Dedifferentiated amniotic fluid mesenchymal stem cell (primary cell): Measurements from ENCODE around the gene MEN1.

Experiments used
- DNase-seq: peaks from one replicate; pipeline ENCODE4 v3.0.0-alpha.2; 2016; ENCODE audit errors: extremely low spot score

MEN1 gene

DNA sequence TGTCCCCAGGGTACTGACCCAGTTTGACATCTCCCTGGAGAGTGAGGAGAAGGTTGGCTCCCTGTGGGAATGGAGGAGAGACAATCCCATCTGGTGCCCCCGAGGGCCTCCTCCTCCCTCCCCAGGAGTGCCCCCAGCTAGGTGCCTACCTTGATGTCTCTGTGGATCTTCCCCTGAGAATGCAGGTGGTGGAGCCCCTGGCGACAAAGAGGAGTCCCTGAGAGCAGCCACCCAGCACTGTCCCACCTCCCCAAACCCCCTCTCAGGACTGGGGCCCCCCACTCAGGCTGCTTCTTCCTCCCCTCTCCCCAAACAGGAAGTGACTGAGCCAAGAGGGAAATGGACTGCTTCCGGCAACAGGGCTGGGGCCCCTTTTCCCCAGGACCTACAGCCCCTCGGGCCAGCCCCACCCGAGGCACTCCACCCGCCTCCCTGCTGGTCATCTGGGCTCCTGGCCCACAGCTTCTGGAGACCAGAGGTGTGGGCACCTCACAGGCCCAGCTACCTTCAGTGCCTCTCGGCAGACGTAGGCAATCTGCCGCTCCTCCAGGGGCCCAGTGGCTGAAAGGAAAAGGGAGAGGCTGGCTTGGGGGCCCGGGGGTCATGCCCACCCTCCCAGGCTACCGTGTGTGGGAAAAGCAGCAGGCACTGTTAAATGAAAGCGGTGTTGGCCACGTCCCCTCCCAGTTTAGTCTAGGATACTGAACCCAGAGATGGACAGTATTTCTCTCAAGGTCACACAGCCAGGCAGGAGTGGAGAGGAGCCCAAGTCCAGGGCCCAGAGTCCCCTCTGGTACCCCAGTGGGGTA, 8.6 kb downstream of the MEN1 start:
- no peak for DNase-seq

DNA sequence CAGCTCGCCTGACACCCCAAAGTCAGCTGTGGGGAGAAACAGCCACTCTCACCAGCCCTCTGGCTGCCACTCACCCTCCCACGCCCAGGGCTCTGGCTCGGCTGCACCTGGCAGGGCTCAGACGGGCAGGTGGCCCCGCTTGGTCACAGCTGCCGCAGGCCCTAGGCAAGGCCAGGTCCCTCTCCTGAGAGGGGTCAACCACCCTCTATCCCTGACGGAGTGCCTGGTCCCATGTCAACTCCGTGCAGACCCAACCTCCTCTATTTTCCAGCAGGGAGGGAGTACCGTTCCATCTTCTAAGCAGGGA, 9.2 kb downstream of the MEN1 start:
- DNase-seq = no peak

DNA sequence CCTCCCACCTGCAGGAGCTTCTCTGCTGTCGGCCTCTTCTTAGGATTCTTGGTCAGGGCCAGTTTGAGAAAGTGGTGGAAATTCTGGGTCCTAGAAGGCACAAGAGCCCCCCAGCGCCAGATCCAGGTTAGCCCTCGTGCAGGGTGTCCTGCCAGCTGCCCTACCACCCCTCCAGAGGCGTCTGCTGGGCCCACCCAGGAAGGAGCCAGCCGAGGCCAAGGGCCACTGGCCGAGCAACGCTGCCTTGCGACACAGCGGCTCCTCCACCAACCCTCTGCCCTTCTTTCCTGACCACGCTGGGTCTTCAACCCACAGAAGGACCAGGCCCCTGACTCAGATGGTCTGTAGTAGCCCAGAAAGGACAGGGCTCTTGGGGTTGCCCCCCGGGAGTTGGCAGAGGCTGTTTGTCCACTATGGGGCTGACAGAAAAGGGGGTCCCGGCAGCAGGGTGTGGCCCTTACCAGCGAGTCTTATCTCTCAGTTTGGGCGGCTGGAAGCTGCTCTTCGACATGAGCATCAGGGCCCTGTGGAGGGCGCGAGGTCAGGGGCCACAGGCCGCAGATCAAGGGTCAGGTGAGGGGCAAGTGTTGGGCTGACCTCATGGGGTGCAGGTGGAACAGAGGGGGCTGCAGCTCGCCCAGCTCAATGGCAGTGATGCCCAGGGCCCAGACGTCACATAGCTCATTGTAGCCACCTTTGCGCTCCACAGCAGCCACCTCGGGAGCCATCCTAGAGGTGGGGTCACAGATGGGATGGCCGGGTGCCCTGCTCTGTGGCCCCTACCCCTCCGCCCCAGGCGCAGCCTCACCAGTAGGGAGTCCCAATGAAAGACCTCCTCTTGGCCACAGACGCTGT, 9.8 kb downstream of the MEN1 start:
- DNase-seq = no peak

DNA sequence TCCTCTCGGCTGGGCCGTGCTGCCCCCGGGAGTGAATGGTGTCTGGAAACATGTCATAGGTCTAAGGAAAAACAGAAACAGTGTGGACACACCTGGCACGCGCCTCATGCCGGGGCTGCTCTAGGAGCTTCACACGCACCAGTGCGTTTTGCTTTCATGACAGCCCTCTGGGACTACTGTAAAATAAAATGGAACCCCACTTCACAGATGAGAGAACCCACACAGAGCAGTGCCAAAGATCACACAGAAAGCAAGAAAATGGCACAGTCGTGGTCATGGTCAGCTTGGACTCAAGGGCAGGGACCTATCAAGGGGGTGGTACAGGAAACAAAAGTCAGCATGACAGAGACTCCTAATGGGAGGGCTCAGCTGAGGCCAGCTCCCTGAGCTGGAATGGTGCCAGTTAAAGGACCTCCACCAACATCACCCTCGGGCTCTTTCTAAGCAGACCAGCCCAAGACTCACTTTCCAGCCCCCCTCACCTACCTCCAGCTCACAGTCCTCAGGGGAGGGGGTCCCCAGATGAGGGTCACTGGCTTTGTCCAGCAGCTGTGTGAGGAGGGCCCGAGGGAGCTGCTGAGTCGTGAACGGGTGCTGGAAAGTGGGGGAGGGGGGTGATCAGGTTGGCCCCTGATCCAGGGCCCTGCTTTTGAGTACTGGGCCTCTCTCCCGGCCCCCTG, 10.6 kb downstream of the MEN1 start:
- DNase-seq = no peak

DNA sequence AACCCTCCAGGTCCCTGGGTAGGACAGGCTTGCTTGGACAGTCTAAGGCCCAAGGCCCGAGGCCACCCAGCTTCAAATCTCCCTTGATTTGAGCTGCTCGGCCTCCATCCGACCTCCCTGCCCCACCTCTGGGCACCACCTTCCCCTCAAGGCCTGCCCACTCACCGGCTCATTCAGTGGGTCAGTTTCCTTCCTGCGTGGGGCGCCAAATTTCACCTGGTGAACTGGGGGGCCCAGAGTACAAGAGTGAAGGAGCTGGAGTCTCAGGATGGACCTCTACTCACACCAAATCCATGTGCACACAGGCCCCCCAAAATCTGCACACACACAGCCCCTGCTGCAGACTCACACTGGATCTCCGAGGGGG, 11.1 kb downstream of the MEN1 start:
- no peak for DNase-seq

DNA sequence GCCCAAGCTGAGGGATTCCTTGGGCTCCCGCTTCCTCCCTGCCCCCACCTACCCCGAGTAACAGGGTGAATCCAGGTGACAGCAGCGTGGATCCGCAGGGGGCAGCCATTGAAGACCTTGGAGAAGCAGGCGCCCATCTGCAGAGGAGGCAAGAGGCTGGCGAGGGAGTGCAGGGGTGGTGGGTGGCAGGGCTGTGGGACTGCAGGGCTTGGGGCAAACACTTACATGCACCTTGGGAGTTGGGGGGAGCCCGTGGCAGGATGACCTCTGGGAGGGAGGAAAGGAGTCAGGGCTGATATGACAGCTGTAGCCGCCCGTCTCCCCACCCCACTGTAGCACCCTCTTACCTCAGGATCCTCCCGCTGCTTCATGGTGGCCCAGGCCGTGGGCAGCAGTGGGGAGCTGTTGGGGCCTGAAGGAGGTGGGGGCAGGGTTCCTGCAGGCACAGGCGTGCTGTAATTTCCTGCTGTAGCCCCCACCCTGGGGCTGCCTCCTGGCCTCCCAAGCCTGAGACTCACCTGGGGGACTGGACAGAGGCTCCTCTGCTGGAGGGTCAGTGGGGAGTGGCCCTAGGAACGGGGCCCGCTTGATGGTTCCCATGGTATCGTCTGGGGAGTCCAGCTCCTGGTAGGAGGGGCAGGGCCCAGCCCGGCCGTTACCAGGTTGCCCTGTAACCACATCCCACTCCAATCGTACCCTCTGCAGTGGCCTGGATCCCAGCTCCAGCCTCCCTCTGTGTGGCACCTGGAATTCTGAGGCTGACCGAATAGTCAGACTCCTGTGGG, 13.4 kb downstream of the MEN1 start:
- no peak for DNase-seq

DNA sequence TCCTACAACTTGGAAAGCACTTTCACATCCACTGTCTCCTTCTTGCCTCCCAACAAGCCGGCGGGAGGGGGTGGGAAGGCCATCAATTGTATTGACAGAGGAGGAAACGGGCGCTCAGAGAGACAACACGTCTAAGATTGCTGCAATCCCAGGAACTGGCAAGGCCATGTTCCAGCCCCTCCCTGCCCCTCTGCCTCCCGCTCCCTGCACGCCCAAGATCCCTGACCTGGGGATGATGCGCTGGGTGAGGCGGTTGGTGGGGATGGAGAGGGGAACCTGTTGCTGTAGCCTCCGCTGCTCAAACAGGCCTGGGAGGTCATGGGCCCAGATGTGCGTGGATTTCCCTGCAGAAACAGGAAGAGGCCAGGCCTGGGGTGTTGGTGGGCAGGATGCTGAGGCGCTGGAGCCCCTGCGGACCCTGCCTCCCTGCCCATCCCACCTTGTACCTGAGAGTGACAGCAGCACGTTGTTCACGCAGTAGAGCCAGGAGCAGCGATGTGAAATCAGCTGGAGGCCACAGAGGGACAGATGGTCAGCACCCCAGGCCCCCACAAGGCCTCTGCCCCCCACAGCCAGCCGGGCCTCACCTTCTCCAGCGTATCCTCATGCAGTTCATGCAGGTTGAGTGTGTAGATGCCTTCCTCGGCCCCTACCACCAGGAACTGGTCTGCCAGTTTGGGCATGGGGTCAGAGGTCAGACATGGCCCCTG, 14.1 kb downstream of the MEN1 start:
- DNase-seq = no peak

DNA sequence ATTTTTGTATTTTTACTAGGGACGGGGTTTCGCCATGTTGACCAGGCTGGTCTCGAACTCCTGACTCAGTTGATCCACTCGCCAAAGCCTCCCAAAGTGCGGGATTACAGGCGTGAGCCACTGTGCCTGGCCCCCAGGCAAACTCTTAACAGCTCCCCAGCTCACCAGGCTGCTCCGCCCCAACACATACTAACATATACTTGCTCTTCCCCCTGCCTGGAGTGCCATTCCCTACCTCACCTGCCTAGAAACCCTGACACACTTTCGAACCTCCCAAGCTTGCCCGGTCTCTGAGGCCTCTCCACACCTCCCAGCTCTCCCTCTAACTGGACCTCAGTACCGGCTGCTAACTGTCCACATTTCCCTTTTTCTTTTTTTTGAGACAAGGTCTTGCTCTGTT, 15.8 kb downstream of the MEN1 start:
- DNase-seq = no peak

DNA sequence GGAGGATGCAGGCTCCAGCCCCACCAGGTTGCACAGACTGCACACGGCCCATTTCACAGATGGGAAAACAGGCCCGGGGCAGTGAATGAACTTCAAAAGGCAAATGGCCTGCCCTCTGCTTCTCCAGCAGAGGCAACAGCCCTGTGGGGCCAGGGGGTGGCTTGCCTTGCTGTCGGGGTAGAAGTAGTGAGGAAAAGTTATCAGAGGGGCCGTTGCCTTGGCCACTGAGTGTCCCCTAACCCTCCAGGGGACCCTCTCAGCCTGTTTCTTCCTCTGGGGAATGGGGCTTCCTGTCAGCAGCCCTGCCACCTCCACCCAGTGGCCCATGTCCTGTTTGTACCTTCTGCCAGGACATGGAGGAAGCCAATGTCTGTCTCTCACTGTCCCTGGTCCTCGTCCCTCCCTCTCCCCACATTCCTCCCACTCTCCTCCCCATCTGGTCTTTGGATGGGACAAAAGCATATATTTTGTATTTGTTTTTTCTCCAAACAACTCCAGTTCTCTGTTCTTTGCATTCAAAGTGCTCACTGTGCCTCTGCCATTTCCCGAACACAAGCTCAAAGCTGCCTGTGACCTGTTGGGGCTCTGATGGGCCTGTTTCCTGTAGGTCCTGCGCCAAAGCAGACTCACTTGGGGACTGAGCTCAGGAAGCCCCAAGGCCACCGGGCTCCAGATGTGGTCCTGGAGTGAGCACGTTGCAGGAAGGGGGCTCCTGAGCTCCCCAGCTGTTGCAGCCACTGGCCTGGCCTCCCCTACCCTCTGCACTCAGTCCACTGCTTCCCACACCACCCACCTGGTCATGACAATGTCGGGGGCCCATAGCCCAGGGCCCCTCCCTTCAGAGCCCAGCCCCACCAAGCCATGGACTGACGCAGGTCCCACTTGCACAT, 16.8 kb downstream of the MEN1 start:
- no peak for DNase-seq

DNA sequence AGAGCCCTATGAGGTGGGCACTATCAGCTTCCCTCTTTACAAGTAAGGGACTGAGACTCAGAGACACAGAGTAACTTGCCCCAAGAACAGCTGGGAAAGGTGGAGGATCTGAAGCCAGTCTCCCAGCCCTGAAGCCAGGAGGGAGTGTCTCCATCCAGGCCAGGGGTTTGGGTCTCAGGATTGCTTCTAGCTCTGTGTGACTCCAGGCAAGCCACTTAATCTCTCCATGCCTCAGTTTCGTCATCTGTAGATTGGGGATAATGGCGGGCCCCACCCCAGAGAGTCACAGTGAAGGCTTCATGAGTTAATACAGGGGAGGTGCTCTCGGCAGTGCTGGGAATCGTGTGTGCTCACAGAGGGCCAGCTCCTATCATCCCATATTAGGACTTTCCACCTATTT, 17.9 kb downstream of the MEN1 start:
- DNase-seq = no peak

DNA sequence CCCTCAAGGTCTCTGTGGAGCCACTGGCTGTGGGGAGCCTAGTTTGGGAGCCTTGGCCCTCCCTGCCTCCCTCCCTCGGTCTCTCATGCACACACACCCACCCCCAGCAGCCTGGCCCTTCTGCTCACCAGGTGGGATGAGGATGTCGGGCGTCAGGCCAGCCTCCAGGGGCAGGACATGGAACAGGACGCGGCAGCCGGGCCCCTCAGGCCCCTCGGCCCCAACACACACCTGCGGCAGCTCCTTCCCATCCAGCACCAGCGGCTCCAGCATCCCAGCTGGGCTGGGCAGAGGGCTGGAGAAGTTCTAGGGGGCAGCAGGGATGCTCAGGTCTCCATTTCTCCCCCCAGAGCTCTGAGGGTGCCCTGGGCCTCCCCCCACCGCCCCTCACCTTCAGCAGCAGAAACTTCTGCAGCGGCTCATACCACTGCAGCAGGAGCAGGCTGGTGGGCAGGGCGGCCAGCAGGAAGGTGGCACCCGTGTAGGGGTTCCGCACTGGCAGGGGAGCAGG, 18.5 kb downstream of the MEN1 start:
- no peak for DNase-seq

DNA sequence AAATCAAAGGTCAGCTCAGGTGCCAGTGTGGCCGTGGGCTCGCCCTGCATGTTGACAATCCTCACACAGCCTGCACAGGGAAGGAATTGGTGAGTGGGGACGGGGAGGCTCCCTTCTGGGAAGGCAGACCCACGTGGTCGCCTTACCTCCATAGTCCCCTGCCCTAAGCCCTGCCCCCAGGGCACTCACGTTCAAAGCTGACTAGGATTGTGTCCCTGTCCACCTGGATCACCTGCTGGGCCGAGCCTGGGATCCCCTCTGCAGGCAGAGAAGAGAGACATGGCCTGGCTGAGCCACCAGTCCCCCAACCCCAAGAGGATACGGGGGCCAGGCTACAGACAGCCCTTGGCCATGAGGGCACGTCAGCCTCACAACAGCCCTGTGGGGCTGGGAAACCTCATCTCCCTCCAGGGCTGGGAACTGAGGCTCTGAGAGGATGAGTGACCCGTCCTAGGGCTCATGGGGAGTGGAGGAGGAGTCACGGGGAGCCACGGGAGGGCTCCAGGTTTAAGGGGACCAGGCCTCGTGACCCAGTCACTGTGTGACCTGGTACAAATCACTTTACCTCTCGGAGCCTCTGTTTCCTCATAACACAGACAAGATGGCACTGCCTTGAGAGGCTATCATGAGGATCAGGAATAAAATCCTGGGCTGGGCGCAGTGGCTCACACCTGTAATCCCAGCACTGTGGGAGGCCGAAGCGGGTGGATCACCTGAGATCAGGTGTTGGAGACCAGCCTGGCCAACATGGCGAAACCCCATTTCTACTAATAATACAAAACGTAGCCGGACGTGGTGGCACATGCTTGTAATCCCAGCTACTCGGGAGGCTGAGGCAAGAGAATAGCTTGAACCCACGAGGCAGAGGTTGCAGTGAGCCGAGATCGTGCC, 19.9 kb downstream of the MEN1 start:
- DNase-seq = no peak

DNA sequence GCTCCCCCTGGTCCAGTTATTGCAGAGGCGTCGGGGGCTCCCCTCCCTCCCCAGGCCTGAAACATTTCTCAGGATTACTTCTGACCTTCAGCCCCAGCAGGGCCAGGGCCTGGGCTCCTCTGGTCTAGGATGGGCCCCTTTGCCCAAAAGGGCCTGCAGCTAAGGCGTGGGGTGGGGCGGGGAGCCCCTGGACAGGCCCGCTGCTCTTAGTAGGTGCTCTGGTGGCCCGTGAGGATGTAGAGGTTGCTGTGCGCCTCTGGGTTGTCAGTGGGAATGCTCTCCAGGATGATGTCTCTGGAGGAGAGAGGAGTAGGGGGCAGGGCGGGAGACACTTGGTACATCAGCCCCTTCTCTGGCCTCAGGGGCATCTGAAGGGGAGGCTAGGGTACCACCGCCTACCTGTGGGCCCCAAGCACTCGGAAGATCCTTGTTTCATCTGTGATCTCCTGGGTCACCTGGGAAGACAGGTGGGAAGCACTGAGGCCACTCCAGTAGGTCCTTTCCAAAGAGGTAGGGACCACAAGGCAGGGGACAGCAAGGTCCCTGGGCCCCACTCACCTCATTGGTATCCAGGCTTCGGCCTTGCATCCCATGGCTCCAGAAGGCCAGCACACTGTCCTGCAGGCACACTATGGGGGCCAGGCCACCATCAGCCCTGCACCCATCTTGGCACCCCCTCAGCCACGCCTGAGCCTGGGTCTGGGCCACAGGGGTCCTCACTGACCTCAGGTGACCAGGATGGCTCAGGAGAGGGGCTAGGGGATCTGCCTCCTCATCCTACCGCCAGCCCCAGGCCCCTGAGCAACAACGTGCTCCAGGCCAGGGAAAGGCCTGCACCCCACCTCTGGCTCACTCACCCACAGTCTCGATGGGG, 20.8 kb downstream of the MEN1 start:
- no peak for DNase-seq

DNA sequence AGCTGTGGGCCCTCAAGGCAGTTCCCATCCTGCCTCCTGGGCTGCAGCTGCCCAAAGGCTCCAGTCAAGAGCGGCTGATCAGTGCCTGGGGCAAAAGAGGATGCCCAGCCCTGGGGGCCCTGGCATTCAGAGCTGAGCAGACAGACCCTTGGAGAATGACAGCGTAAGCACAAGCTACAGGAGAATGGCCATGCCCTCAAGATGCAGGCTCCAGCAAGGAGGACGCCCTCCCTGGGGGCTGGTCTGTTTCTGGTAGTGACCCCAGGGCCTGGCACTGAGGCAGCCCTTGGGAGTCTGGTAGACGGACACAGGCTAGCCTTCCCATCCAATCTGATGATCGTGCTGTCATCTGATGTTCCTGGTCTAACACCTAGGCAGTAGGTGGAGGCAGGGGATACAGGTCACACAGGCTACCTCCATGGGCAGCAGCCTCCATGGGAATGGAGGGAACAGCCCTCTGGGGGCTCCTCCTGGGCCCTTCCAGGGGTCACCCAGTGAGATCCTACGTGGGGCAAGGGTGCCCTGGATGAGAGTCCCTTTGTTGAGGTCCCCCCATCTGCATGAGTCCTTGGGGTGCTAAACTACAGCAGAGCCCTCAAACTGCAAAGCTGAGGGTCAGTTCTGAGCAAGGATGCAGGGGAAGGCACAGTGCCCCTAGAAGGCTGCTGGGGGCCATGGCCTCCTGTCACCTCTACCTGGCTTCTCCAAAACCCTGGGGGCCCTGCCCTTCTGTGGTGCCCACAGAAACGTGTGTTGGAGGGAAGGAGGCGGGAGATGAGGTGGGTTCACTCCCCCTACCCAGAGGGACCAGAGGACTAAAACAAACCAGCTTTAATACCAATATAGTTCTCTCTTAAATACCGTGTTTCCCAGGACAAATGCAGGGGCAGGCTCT, 21.8 kb downstream of the MEN1 start:
- DNase-seq = no peak

DNA sequence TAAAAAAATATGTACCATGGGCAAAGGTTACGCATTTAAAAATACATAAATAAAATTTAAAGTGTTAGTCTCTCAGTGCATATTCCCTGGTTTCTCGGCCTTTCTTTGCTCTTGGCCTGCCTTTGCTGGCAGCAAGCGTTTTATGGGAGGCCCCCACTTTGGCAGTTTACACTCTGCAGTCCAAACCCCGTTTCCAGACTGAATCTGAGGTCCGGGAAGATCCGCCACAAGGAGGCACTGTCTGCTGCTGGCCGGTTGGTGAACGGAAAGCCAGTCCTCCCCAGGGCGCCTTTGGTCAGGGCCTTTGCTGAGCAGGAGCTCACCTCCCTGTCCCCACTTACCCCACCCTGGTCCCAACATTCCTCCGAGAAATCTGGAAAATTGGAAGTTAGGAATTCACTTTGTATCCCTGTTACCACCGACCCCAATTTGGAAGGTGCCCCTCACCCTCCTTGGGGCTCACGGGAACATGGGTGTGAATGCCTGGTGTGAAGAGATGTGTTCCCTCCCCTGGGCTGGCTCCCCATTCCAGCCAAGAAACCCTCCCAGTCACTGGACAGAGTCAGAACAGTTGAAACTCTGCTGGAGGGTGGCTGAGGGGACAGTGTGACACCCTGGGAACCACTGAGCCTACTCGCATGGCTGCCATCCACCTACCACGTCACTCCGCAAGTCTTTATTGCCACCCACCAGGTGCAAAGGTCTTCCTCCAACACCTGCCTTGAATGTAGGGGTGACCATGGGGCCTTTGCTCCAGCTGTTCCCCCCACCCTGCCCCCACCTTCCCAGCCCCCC, 22.6 kb downstream of the MEN1 start:
- no peak for DNase-seq

DNA sequence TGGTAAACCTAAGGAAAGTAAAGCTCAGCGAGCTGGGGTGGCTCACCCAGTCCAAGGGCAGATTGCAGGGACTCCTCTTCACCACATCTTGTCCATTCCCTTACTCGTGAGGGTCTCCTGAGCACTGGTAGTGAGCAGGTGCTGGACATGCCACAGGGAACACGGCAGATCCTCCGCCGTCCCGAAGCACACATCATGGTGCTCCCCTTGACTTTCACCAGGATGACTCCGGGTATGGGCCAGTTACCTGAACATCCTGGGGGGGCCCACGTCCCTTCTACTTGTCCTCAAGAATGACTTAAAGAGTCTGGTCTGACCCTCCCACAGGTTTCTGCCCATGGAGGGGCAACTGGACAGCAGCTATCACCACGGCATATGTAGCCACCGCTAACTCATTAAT, 24.0 kb downstream of the MEN1 start:
- no peak for DNase-seq
